ENCODE measurements around the gene SELENOI. TPM values are rescaled to one million over a fixed set of nuclear protein-coding genes. Genes with fewer than 3 reads are reported as not detected.
"Not testable (repeated sequence)": the region's sequence is repeated elsewhere in the genome, so short reads cannot be mapped to it uniquely, and the experiment has no call there.

Gene SELENOI
- total RNA-seq, 2 donors from 2014 or later, result 10.4 to 31.3 TPM

DNA sequence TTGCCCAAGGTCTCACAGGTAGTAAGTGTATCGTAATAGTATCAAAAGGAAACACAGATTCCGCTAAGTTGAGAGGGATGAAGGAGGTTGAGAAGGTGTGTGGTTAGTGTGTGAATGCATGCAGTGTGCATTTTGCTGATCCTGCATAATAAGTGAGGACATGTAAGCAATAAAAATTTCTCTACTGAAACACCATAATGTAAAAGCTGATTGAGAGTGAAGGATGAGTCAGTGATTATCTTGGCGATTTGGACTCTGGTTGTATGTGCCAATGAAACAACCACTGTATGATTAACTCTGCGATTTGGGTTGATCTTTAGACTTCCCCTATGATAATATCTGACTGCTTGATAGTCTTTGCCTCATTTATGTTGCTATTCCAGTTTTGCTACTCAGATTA, 17.4 kb downstream of the SELENOI start:
- no peak overlapping the region for H3K27ac ChIP-seq
- intact Hi-C loops (cut with DNase I), result no loop called here
- no peak for ATAC-seq
- no peaks in the 10 kb centered on the region for H3K27me3 ChIP-seq
- WGBS, 2 donors, result 64 to 69% methylated on average over 4 of the region's 4 CpGs
- TF ChIP-seq POLR2A (IDR thresholded peaks at IDR 0.05) (no peak), CTCF (IDR thresholded peaks at IDR 0.05) (no peak)
- no peak for DNase-seq
- peaks cover 2 to 4% of the 10 kb centered on the region in 2 donors for H3K36me3 ChIP-seq (replicated peaks in 1 of 2; ENCODE audit: insufficient read depth in 1 of 2, low read depth in 2 of 2)
- H3K4me3 ChIP-seq, result no peak overlapping the region
- peaks cover 22% of the 10 kb centered on the region for H3K4me1 ChIP-seq
- H3K9me3 ChIP-seq, result no peaks in the 10 kb centered on the region

DNA sequence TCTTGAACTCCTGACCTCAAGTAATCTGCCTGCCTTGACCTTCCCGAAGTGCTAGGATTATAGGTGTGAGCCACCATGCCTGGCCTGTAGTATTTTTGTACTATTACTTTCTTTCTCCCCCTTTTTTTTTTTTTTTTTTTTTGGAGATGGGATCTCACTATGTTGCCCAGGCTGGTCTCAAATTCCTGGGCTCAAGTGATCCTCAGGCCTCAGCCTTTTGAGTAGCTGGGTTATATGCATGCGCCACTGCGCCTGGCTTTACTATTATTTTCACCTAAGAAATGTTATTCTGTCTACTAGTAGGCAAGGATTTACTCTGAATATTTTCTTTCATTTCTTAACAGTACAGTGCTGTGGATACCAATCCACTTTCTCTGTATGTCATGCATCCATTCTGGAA, 18.0 kb downstream of the SELENOI start:
- ATAC-seq (no peak), DNase-seq (no peak)
- Histone ChIP-seq H3K36me3 (replicated peaks in 1 of 2; ENCODE audit: insufficient read depth in 1 of 2, low read depth in 2 of 2) (peaks cover 2 to 4% of the 10 kb centered on the region in 2 donors), H3K4me3 (no peak overlapping the region), H3K4me1 (peaks cover 19% of the 10 kb centered on the region), H3K27ac (no peak overlapping the region), H3K27me3 (no peaks in the 10 kb centered on the region), H3K9me3 (no peaks in the 10 kb centered on the region)
- TF ChIP-seq POLR2A (IDR thresholded peaks at IDR 0.05), result no peak
- no peak for TF ChIP-seq CTCF (IDR thresholded peaks at IDR 0.05)
- intact Hi-C loops (cut with DNase I), result no loop called here
- WGBS, 2 donors, result 79 to 95% methylated on average over 3 of the region's 3 CpGs

- Histone ChIP-seq H3K4me1 (peaks cover 12% of the 10 kb centered on the region), H3K9me3 (no peaks in the 10 kb centered on the region), H3K4me3 (no peak overlapping the region), H3K36me3 (replicated peaks in 1 of 2; ENCODE audit: insufficient read depth in 1 of 2, low read depth in 2 of 2) (peaks cover 2 to 4% of the 10 kb centered on the region in 2 donors), H3K27ac (no peak overlapping the region), H3K27me3 (no peaks in the 10 kb centered on the region)
- WGBS, 2 donors, result 83 to 84% methylated on average over 4 of the region's 4 CpGs
- intact Hi-C loops (cut with DNase I), result no loop called here
- no peak for DNase-seq
- TF ChIP-seq POLR2A (IDR thresholded peaks at IDR 0.05), result no peak
- no peak for TF ChIP-seq CTCF (IDR thresholded peaks at IDR 0.05)
- no peak for ATAC-seq
Observed at GRCh38 chr2:26364669-26365068, 18.7 kb downstream of the SELENOI start.

DNA sequence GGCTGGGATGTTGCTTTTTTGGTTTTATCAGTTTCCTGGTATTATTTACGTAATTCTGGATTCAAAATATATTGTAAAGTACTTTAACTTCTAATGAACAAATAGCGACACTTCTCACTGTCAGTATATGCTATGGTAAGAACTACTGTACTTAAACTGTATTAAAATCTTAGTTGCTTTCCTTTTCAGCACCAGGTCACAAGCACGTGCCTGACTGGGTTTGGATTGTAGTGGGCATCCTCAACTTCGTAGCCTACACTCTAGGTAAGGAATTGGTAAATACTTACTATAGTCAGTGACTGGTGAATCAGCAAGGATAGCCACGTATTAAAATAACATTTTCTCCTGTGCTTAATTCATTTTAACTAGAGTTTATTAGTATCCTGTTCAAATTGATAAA, 21.0 kb downstream of the SELENOI start:
- Histone ChIP-seq H3K36me3 (replicated peaks in 1 of 2; ENCODE audit: insufficient read depth in 1 of 2, low read depth in 2 of 2) (peaks cover 2 to 4% of the 10 kb centered on the region in 2 donors), H3K27me3 (no peaks in the 10 kb centered on the region), H3K4me1 (no peaks in the 10 kb centered on the region), H3K9me3 (no peaks in the 10 kb centered on the region), H3K27ac (no peak overlapping the region), H3K4me3 (no peak overlapping the region)
- 89 to 94% methylated on average over 5 of the region's 5 CpGs for WGBS, 2 donors
- DNase-seq (no peak), ATAC-seq (no peak)
- intact Hi-C loops (cut with DNase I), result no loop called here
- TF ChIP-seq CTCF (IDR thresholded peaks at IDR 0.05) (no peak), POLR2A (IDR thresholded peaks at IDR 0.05) (no peak)

DNA sequence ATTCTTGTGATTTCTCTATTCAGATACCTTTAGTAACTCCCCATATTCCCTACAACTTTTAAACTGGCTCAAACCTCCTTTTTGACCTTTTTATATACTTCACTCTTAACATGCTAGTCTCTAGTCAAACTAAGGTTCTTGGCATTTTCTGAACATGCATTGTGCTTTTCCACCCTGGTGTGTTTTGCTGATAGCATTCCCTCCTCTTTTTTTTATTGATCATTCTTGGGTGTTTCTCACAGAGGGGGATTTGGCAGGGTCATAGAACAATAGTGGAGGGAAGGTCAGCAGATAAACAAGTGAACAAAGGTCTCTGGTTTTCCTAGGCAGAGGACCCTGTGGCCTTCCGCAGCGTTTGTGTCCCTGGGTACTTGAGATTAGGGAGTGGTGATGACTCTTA, 23.7 kb downstream of the SELENOI start:
- intact Hi-C loops (cut with DNase I); DNase-seq; H3K27me3 ChIP-seq; H3K36me3 ChIP-seq (replicated peaks in 1 of 2; ENCODE audit: insufficient read depth in 1 of 2, low read depth in 2 of 2); H3K4me3 ChIP-seq; H3K9me3 ChIP-seq; H3K4me1 ChIP-seq; ATAC-seq; H3K27ac ChIP-seq: not testable (repeated sequence)
- WGBS, 2 donors, result 92% methylated on average over 2 of the region's 2 CpGs; no CpG with 5 or more reads in 1 of the 2 donors

- H3K36me3 ChIP-seq (replicated peaks in 1 of 2; ENCODE audit: insufficient read depth in 1 of 2, low read depth in 2 of 2); H3K4me1 ChIP-seq; ATAC-seq; H3K9me3 ChIP-seq; intact Hi-C loops (cut with DNase I); H3K27me3 ChIP-seq; H3K27ac ChIP-seq; H3K4me3 ChIP-seq; DNase-seq: not testable (repeated sequence)
- 90% methylated on average over 11 of the region's 31 CpGs; no CpG with 5 or more reads in 1 of the 2 donors for WGBS, 2 donors
Observed at GRCh38 chr2:26370909-26371308, 25.0 kb downstream of the SELENOI start.

Measured in body of pancreas (tissue), 4 donors.